NCI-H1694 treated with DMSO at 0.1 percent for 48 hours (cell line): ENCODE data around the gene ICAM1.
A peak's percentile ranks its signal among the peaks of the same experiment; 100 is the strongest.

ENCODE experiments used
- DNase-seq: peaks from one replicate; lab custom pipeline; 2025; lab: John Stamatoyannopoulos, UW

ICAM1 gene

DNA sequence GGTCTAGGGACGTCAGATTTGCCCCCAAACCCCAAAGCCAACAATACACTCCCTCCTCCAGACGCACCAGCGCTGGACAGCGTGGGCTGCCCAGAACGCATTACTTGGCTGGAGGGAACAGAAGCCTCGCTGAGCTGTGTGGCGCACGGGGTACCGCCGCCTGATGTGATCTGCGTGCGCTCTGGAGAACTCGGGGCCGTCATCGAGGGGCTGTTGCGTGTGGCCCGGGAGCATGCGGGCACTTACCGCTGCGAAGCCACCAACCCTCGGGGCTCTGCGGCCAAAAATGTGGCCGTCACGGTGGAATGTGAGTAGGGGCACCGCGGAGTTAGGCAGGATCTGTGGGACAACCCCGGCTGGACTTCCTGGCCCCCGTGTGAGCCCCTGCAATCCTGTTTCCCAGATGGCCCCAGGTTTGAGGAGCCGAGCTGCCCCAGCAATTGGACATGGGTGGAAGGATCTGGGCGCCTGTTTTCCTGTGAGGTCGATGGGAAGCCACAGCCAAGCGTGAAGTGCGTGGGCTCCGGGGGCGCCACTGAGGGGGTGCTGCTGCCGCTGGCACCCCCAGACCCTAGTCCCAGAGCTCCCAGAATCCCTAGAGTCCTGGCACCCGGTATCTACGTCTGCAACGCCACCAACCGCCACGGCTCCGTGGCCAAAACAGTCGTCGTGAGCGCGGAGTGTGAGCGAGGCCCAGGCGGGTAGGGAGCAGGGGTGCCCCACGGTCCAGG is 22.9 kb downstream of the ICAM1 start:
- DNase-seq, result no peak

DNA sequence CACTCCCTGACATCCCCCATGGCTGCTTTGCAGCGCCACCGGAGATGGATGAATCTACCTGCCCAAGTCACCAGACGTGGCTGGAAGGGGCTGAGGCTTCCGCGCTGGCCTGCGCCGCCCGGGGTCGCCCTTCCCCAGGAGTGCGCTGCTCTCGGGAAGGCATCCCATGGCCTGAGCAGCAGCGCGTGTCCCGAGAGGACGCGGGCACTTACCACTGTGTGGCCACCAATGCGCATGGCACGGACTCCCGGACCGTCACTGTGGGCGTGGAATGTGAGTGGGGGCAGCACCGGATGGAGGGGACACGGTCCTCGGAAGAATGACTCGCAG is 23.4 kb downstream of the ICAM1 start:
- DNase-seq, result no peak

DNA sequence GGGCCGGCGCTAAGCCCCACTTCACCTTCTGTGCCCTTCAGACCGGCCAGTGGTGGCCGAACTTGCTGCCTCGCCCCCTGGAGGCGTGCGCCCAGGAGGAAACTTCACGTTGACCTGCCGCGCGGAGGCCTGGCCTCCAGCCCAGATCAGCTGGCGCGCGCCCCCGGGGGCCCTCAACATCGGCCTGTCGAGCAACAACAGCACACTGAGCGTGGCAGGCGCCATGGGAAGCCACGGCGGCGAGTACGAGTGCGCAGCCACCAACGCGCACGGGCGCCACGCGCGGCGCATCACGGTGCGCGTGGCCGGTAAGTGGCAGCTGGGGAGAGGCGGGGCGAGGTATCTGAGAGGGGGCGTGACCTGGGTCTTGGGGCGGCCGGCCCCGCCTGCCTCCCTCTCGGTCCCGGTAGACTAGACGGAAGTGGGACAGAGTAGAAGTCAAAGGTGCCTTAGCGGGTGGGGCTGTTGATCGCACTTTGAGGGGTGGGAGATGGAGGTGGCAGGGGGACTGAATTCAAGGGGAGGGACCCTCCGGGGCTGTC is 24.5 kb downstream of the ICAM1 start:
- DNase-seq, result no peak

DNA sequence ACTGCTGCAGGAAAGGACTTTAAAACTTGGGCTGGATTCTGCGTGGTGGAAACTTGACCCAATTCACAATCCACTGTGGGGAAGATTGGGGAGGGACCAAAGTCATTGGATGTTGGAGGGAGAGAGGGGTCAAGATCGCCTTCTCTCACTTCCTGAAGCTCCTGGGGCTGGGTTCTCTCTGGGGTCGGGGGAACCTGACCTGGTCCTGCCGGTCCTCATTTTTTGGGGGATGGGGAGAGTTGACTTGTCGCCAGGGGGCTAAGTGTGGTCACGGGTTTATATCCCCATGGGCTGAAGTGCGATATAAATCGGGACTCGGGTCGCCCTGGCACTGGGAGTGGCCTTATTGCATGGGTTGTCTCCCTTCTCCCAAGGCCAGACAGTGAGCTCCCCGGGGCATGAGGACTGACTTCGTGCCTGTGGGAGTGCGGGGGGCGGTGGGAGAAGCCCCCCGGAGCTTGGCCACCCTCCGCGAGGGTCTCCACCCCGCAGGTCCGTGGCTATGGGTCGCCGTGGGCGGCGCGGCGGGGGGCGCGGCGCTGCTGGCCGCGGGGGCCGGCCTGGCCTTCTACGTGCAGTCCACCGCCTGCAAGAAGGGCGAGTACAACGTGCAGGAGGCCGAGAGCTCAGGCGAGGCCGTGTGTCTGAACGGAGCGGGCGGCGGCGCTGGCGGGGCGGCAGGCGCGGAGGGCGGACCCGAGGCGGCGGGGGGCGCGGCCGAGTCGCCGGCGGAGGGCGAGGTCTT is 25.1 kb downstream of the ICAM1 start:
- DNase-seq, result no peak

DNA sequence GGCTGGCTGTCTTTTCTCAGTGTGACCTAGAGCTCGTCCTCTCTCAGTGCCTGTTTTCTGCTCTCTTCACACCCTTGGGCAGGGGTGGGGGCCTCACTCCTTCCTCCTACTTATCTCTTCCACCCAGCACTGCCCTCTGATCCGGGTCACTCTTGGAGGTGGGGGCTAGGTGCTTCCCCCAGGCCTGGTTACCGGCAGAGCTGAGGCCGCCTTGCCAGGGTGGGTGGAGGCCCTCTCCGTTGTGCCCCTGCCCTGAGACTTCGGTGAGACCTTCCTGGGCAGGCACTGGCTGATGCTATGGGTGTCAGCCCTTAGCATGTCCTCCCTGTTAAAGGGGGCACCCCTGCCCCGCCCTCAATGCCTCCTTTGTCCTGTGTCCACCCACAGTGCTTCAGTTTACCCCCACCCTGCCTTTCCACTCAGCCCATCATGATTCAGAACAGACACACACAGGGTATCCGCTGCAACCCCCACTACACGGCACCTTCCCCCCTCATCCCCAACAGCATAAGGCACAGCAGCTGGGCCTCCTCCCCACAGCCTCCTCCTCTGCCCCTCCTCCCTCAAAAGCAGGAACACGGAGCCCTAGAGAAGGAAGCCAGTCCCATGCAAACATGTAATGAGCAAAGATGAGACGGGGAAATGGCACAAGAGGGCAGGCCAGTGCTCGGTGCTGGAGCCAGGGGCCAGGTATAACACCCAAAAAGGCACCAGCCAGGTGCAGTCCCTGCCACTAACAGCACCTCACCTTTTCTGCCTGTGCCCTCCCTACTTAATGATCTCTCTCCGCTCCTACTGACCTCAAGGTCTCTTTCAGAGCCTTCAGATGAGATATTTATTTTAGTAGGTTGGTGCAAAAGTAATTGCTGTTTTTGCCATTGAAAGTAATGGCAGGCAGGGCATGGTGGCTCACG is 28.9 kb downstream of the ICAM1 start:
- DNase-seq, result peak; percentile 69

DNA sequence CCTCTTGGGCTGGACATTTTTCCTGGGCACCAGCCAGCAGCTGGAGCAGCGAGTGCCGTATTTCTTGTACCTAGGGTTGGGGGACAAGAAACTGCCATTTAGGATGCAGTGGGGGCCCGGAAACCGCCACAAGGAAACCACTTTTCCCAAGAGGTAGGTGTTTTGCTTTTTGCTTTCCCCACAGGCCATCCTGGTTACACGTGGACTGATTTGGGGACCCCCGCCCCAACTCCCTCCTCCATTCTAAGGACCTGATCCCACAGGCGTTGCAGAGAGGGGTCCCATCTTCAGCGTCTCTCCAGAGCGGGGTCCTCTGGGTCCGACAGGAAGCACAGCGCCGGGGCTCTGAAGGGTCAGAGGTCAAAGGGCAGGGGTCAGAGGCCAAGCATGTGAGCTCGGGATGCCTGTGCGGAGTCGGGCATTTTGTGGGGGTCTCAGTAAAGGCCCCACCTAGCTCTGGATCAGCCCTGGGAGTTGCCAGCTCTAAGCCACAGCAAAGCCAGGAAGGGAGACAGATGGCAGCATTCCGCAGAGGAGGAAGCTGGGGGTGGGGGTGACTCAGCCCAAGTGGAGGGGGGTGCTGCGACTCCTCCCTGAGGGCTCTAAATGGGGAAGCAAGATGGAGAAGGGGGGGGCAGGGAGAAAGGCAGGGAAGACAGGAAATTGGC is 34.4 kb downstream of the ICAM1 start:
- peak; percentile 15 for DNase-seq

DNA sequence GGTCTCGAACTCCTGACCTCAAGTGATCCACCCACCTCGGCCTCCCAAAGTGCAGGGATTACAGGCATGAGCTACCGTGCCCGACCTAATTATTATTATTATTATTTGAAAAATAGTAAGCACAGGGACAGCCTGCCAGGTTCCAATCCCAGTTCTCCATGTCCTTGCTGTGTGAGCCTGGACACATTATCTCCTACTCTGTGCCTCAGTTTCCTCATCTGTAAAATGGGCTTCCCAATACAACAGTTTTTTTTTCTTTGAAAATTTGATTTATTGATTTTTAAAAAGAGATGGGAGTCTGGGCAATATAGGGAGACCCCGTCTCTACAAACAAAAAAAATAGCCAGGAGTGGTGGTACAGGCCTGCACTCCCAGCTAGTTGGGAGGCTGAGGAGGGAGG is 35.4 kb downstream of the ICAM1 start:
- no peak for DNase-seq

DNA sequence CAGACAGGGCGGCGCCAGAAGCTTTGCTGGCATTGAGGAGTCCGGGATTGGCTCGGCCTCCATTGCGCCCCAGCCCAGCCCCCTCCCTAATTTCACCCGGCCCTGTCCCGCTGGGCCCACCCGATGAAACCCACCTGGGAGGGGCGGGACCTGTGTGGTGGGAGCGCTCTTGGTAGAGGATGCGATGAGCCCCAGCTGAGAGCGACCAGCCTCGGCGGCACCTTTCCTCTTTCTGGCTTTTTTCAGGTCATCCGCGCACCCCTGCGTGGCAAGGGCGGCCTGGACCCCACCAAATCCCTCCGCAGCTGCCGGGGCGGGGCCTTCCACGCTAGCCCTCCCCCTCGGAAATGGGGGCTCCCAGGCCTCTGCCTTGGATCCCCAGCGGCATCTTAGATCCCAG is 38.5 kb downstream of the ICAM1 start, which contains the start of gene ZGLP1:
Gene ZGLP1 (minus strand): TSS at position 393 of the 400 bp plus-strand sequence.
- DNase-seq, result no peak

DNA sequence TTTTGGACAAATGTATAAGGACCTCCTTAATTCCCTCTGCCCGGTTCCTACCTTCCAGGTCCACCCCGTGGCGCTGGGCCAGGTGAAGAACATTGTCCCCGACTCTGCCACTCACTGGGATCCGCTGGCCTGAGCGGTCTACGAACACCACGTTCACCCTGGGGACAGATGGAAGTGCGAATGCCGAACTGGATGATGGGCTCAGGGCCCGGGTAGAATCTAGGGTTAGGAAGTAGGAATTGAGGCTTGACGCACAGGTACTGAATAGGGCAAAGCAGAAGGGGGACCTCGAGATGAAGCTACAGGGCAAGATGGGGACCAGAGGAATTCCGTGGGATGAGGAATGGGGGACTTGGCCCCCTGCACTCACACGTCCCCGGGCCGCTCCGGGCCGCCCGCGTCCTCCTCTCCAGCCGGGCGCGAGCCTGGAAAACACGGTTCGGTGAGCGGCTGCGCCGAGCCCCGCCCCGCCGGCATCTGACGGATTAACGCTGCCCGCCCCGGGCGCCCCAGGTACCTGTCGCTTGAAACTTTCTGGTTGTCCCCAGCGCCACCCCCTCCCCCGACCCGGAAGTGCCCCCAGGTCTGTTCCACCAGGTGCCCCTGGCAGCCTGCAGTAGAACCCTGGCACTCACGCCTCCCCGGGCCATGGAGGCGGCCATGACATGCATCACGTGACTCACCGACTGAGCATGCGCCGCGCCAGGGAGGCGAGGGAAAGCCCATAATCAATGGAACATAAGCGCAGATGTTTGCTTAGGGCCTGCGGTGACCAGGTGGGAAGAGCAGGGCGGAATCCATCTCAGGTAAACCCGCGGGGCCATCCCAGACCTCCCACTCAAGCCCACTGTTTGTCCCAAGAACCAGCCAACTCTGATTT is 44.7 kb downstream of the ICAM1 start, which contains the start of gene FDX2:
Gene FDX2 (minus strand): TSS at position 681 of the 880 bp plus-strand sequence. CDS start 19 bp downstream, at position 662.
- peak; percentile 41 for DNase-seq

DNA sequence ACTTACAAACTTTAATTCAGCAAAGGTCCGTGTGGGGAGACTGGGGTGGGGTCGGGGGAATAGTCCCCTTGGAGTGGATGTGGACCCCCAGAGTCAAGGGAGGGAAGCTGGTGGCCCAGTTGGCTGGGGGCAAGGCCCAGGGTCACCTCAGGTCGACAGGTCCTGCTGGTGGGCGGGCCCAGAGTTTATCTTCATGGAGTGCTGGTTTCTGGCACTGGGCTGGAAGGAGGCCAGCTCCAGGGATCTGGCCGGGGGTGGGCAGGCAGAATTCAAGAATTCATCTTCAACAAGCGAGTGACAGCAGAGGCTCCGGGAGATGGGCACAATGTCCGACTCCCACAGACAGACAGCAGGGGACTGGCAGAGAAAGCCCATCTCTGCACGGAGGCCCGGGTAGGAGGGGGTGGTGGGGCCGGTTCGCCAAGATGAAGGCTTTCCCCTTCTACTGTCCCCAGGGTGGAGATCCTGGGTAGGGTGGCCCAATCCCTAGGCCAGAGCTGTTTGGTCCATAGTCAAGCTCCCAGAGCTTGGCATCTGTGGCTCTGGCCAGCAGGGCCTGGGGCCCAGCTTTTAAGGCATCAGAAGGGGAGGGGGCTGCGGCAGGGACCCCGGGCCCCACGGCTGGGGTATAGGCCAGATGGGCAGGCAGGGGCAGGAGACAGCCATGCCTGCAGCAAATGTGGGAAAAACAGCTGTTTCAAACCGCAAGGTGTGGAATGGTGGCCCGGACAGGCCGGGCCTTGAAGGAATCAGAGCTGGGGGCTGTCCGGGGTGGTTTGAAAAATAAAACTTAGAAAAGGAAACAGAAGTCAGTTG is 45.5 kb downstream of the ICAM1 start:
- no peak for DNase-seq

DNA sequence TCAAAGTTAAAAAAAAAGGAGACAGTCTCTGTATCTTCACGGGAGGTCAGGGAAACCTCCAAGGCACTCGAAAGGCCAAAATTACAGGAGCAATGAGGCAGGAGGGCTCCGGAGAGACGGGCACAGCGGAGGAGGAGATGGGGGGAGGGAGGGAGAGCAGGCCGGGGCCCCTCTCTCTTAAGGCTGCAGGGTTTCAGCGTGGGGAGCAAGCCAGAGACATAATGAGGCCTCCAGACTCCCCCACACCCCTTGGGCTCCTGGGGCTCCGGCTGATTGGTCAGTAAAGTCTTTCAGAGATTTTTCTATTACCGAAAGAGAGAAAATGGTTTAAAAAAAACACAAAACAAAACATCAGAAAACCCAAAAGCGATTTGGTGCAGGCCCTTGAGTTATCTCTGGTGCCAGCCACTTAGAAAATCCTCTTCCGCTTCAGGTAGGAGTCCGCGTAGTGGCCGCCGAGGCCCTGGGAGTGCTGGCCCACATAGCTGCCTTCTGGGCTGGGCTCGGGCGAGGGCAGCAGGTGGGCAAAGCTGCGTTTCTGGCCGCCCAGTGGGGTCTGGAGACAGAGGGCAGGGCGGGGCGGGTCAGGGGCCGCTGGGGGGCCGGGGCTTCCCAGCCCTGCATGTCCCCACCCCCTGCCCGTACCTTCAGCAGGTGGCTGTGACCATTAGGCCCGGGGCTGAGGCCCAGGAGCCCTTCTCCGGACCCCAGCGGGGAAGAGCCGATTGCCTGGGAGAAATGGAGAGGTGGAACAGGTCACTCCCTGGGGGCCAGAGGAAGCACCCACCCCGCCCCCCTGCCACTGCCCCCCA is 46.3 kb downstream of the ICAM1 start:
- DNase-seq, result no peak

DNA sequence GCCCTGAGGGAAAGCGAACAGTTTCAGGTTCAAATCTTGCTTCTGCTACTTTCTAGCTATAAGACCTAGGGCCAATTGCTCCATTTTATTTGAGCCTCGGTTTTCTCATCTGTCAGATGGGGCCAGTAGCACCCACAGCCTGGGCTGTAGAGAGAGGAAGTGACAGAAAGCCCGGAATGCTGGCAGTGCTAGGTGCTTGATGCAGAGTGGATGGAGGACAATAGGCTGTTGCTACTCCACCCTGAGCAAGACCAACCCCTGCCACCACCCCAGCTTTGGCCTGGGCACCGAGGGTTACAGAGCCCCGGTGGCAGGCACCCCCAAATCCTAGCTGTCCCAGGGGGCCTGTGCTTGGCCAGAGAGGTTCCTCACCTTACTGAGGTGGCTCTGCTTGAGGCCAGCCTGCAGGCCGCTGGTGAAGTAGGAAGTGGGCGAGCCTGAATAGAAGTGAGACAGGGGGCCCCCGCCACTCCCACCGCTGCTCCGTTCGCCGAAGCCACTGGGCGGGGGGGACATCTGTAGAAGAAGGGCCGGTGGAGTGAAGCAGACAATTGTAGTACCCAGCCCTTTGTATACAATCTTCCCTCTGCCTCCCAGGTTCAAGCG is 47.0 kb downstream of the ICAM1 start:
- DNase-seq, result no peak

DNA sequence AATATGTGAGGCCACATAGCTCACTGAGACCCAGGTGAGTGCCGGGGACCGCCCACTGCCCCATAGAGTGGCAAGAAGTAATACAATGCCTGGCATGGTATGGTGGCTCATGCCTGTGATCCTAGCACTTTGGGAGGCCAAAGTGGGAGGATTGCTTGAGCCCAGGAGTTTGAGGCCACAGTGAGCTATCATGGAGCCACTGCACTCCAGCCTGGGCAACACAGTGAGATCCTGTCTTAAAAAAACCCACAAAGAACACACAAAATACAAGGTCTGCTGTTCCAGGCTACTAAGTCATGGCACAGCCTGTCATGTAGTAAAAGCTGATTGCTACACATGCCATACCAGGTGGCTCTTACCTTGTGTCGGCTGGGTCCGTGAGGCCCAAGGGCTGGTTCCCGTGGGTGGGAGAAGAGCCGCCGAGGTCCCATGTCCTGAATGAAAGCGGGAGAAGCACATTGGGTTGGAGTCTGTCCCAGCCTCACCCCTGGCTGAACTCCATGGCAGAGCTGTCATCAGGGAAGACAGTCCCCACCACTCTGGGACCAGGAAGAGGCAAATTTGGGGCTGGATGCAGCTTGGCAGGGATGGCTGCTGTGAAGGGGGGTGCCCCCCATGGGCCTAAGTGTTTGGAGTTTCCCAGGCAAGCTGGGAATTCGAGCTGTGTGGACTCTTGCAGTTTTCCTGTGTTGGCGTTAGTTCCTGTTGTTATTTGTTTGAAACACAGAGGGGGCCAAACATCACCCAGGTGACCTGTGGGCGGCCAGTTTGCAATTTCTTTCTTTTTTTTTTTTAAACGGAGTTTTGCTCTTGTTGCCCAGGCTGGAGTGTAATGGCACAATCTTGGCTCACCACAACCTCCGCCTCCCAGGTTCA is 48.1 kb downstream of the ICAM1 start:
- DNase-seq, result no peak

DNA sequence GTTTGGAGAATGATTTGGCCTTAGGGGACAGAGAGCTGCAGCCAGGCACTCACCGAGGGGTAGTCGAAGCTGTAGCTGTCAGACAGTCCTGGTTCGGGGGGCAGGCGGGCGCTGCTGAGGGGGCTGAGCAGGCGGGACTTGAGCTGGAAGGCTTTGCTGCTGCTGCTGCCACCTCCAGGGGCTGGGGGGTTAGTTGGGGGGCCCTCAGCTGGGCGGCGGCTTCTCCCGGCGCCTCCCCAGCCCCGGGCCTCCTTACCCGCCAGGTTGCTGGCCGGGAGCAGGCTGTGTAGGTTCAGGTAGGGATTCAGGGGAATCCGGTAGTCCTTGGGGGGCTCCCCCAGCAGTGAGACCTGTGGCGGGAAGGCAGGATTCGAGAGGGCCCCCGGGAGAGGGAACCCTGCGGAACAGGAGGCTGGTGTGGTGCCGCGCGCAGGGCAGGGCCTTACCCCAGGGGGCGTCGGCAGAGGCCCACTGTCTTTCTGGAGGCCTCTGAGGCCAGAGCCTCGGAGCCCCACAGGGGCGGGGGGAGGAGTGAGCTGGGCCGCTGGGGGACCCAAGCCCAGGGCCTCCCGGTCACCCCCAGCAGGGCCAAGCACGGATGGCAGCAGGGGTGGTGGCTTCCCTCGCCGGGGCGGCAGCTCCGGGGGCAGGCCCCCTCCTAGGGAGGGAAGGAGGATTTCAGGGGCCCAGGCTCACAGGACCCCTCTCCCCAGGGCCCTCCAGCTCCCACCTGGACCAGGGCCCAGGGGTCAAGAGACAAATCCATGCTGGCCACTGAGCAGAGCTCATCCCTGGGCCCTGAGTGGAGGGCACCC is 49.9 kb downstream of the ICAM1 start:
- DNase-seq, result no peak

DNA sequence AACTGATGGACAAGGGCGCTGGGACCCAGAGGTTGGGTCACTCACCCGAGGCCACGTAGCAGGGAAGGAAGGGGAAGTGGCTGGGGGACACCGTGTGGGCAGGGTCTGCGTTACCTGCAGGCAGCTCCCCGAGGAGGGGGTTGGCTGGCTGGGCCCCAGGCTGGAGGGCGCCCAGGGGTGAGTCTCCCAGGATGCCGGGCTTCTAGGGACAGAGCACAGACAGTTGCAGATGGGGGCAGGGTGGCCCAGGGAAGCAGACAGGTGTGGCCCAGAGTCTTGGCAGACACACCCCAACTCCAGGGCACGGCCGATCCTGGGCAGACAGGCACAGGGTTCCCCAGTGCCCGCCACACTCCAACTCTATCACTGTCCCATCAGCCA is 50.5 kb downstream of the ICAM1 start:
- DNase-seq, result no peak
